Mammary epithelial cell (primary cell): Measurements from ENCODE around the gene RHBDL1.

Experiments used
- CTCF ChIP-seq, 2 donors: IDR thresholded peaks in 1 of 2; conservative IDR thresholded peaks in 1 of 2; 2 replicates each; pipeline ENCODE4 v1.5.1; 2011 to 2012; ENCODE audit warnings: inconsistent platforms in 2 of 2, low read length in 2 of 2, mild to moderate bottlenecking in 2 of 2, control low read depth in 1 of 2, low read depth in 1 of 2; ENCODE audit not compliant: insufficient read depth in 1 of 2; ENCODE audit errors: extremely low read depth in 1 of 2
- EZH2 ChIP-seq: IDR thresholded peaks from 2 replicates; pipeline ENCODE4 v1.6.1; 2012; ENCODE audit warnings: low read length, inconsistent platforms, borderline replicate concordance

GRCh38 chr16:652454-653305 is 22.8 kb upstream of the RHBDL1 start:
- no peak for TF ChIP-seq CTCF (conservative IDR thresholded peaks at IDR 0.05 in 1 of 2, IDR thresholded peaks at IDR 0.05 in 1 of 2; ENCODE audit: extremely low read depth in 1 of 2, insufficient read depth in 1 of 2, low read depth in 1 of 2, low read length in 2 of 2)
- TF ChIP-seq EZH2 = no peak
